ENCODE measurements around the gene PM20D1.

DNA sequence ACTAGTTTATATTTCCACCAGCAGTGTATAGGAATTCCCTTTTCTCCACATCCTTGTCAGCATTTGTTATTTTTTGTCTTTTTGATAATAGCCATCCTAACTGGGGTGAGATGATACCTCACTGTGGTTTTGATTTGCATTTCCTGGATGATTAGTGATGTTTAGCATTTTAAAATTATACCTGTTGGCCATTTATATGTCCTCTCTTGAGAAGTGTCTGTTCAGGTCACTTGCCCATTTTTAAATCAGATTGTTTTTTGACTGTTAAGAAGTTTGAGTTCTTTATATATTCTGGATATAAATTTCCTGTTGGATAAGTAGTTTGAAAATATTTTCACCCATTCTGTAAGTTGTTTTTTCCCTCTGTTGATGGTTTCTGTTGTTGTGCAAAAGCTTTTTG lies 31.0 kb upstream of the PM20D1 start:
- TF ChIP-seq, protein P1, sequence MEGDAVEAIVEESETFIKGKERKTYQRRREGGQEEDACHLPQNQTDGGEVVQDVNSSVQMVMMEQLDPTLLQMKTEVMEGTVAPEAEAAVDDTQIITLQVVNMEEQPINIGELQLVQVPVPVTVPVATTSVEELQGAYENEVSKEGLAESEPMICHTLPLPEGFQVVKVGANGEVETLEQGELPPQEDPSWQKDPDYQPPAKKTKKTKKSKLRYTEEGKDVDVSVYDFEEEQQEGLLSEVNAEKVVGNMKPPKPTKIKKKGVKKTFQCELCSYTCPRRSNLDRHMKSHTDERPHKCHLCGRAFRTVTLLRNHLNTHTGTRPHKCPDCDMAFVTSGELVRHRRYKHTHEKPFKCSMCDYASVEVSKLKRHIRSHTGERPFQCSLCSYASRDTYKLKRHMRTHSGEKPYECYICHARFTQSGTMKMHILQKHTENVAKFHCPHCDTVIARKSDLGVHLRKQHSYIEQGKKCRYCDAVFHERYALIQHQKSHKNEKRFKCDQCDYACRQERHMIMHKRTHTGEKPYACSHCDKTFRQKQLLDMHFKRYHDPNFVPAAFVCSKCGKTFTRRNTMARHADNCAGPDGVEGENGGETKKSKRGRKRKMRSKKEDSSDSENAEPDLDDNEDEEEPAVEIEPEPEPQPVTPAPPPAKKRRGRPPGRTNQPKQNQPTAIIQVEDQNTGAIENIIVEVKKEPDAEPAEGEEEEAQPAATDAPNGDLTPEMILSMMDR (IDR thresholded peaks at IDR 0.05) = no peak
- TF ChIP-seq POLR2A (IDR thresholded peaks at IDR 0.05) = no peak
